Esophagus muscularis mucosa (tissue), 4 donors: ENCODE measurements around the gene MGAM2.
"Not testable (repeated sequence)": the region's sequence is repeated elsewhere in the genome, so short reads cannot be mapped to it uniquely, and the experiment has no call there.

Experiments
- EP300 ChIP-seq: sonication (generic); formaldehyde crosslinking; IDR thresholded peaks from one replicate; pipeline ENCODE4 v1.6.1; 2017; ENCODE audit warnings: antibody characterized with exemption
- POLR2A ChIP-seq: fragments of 450-650 bp; IDR thresholded peaks from one replicate; pipeline ENCODE4 v1.6.1; 2017; ENCODE audit warnings: antibody characterized with exemption, moderate library complexity, mild to moderate bottlenecking, low read depth
- POLR2AphosphoS5 ChIP-seq, 2 donors: sonication (generic); formaldehyde crosslinking; IDR thresholded peaks; one replicate each; pipeline ENCODE4 v1.6.1; 2017; ENCODE audit warnings: antibody characterized with exemption in 2 of 2
- TF ChIP-seq, protein P1 (sequence below), 3 experiments: fragments of 200-600 bp in 2 of 3; fragments of 450-650 bp in 1 of 3; sonication (generic) in 2 of 3; IDR thresholded peaks; one replicate each; pipeline ENCODE4 v1.5.1; 2017 to 2019; ENCODE audit warnings: antibody characterized with exemption in 3 of 3, mild to moderate bottlenecking in 2 of 3, moderate library complexity in 1 of 3

DNA sequence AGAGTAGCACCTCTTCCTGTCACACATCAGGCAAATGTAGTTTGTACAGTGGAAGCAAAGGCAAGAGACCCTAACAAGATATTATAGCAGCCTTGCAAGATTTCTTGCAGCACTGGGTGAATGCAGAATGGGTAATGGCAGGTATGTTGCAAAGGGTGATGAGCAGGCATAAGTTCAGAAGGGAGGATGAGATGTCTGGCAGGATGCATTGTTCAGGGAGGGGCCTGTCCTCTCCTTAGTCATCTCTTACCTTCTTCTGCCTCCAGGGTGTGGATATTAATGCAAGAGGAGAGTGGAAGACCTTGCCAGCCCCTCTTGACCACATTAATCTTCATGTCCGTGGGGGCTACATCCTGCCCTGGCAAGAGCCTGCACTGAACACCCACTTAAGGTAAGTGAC lies 12.2 kb upstream of the MGAM2 start:
- TF ChIP-seq, protein P1, sequence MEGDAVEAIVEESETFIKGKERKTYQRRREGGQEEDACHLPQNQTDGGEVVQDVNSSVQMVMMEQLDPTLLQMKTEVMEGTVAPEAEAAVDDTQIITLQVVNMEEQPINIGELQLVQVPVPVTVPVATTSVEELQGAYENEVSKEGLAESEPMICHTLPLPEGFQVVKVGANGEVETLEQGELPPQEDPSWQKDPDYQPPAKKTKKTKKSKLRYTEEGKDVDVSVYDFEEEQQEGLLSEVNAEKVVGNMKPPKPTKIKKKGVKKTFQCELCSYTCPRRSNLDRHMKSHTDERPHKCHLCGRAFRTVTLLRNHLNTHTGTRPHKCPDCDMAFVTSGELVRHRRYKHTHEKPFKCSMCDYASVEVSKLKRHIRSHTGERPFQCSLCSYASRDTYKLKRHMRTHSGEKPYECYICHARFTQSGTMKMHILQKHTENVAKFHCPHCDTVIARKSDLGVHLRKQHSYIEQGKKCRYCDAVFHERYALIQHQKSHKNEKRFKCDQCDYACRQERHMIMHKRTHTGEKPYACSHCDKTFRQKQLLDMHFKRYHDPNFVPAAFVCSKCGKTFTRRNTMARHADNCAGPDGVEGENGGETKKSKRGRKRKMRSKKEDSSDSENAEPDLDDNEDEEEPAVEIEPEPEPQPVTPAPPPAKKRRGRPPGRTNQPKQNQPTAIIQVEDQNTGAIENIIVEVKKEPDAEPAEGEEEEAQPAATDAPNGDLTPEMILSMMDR (IDR thresholded peaks at IDR 0.05): not testable (repeated sequence)
- TF ChIP-seq POLR2AphosphoS5 (IDR thresholded peaks at IDR 0.05); POLR2A; EP300: not testable (repeated sequence)
